ENCODE results near the gene PLA2G5. TPM values are rescaled to one million over a fixed set of nuclear protein-coding genes. Genes with fewer than 3 reads are reported as not detected.

The PLA2G5 gene
- total and polyA plus RNA-seq, 2 of the 8 experiments (the other 6 are each of a cell fraction or from before 2014, with no cell fraction given) = 0.05 TPM; not detected in 1

- Histone ChIP-seq H2BK20ac (ENCODE audit: low read length) (0 out of 2 replicates have a peak overlapping the region, but pooled peaks have one; percentile 21), H3K4me2 (ENCODE audit: insufficient read depth in 1 of 2, low read depth in 2 of 2, low read length in 2 of 2) (peak overlapping the region in 1 of 2 experiments; percentile 8; a peak in 1 of 4 replicates), H2AK5ac (ENCODE audit: low read depth, low read length) (no peak overlapping the region), H3K56ac (replicated peaks; ENCODE audit: insufficient read length, low read depth, low read length) (no peak overlapping the region), H3K27ac (ENCODE audit: low read depth, low read length) (no peak overlapping the region), H3K27me3 (replicated peaks in 1 of 4; ENCODE audit: control insufficient read depth in 3 of 4, extremely low read depth in 1 of 4, insufficient read depth in 3 of 4, low read length in 3 of 4) (no peaks in the 10 kb centered on the region), H3K14ac (ENCODE audit: insufficient read length) (no peak overlapping the region), H4K5ac (ENCODE audit: insufficient read length, low read depth, low read length) (no peak overlapping the region), H2BK120ac (replicated peaks; ENCODE audit: low read depth, low read length) (no peak overlapping the region), H3K4me3 (ENCODE audit: extremely low read depth in 1 of 4, insufficient read depth in 2 of 4, low read depth in 3 of 4, low read length in 4 of 4) (no peak overlapping the region), H3K9me3 (ENCODE audit: insufficient read depth in 2 of 2, low read depth in 1 of 2, low read length in 1 of 2) (no peaks in the 10 kb centered on the region; a peak in 1 of 4 replicates), H4K91ac (replicated peaks; ENCODE audit: insufficient read length, low read length) (no peak overlapping the region), H3K9ac (replicated peaks in 1 of 4; ENCODE audit: extremely low read depth in 1 of 4, low read depth in 3 of 4, low read length in 3 of 4) (no peak overlapping the region), H4K8ac (ENCODE audit: extremely low read depth, insufficient read depth, low read length) (no peak overlapping the region), H2BK12ac (ENCODE audit: low read depth, low read length) (no peak overlapping the region), H4K20me1 (replicated peaks in 1 of 2; ENCODE audit: control insufficient read depth in 1 of 2, insufficient read depth in 2 of 2, low read length in 2 of 2) (no peaks in the 10 kb centered on the region), H2BK15ac (ENCODE audit: low read length) (0 out of 2 replicates have a peak overlapping the region, but pooled peaks have one; percentile 29), H3K79me1 (ENCODE audit: low read depth, low read length) (no peaks in the 10 kb centered on the region), H2AFZ (ENCODE audit: low read length) (no peak overlapping the region), H3K23me2 (ENCODE audit: low read depth, low read length) (no peaks in the 10 kb centered on the region), H3K36me3 (ENCODE audit: control insufficient read depth in 2 of 4, insufficient read depth in 4 of 4, low read length in 3 of 4) (no peaks in the 10 kb centered on the region), H3K23ac (ENCODE audit: insufficient read length) (no peak overlapping the region), H3K4me1 (replicated peaks in 1 of 4; ENCODE audit: control insufficient read depth in 3 of 4, insufficient read depth in 4 of 4, low read length in 3 of 4) (peaks cover 2 to 5% (median 3%) of the 10 kb centered on the region in 4 experiments; a peak in 4 of 7 replicates), H3K79me2 (ENCODE audit: control insufficient read depth in 1 of 2, insufficient read depth in 2 of 2, low read length in 2 of 2) (no peaks in the 10 kb centered on the region), H2BK5ac (ENCODE audit: low read depth, low read length) (no peak overlapping the region), H3K4ac (replicated peaks; ENCODE audit: insufficient read length, low read depth, low read length) (no peak overlapping the region), H3K18ac (ENCODE audit: extremely low read depth, low read length) (no peak overlapping the region)
- no peak for TF ChIP-seq E2F6 (IDR thresholded peaks at IDR 0.05)
- no peak for TF ChIP-seq JUN (IDR thresholded peaks at IDR 0.05; ENCODE audit: low read depth, low read length)
- no peak for TF ChIP-seq RBBP5 (IDR thresholded peaks at IDR 0.05; ENCODE audit: borderline replicate concordance, low read depth, low read length)
- no peak for TF ChIP-seq SIN3A (conservative IDR thresholded peaks at IDR 0.05 in 1 of 2, IDR thresholded peaks at IDR 0.05 in 1 of 2; ENCODE audit: low read depth in 1 of 2, low read length in 2 of 2)
- FAIRE-seq = no peak
- DNase-seq (ENCODE audit: low read depth in 1 of 2, low spot score in 2 of 2) = no peak
- ChIA-PET POLR2A (ENCODE audit: partially characterized antibody) (interaction anchor here (0.7 kb wide), 1 partner anchor 38 kb away, joined by 3 read pairs; no protein-coding TSS in a partner anchor), CTCF (ENCODE audit: partially characterized antibody) (interaction anchor here (0.5 to 4.2 kb wide), 10 partner anchors 10 to 409 kb away, joined by 3 to 22 read pairs (median 3); no protein-coding TSS in a partner anchor)
- 90% methylated on average over 15 of the region's 15 CpGs; no CpG with 5 or more reads in 1 of the 2 experiments for WGBS, 2 experiments (ENCODE audit: extremely low coverage in 1 of 2, insufficient coverage in 1 of 2, insufficient read length in 1 of 2, insufficient replicate concordance in 2 of 2, low coverage in 1 of 2, low lambda C conversion rate in 2 of 2, missing lambda C conversion rate in 1 of 2)
These were observed 44.1 kb downstream of the PLA2G5 start for GRCh38 chr1:20114021-20114648.
